ENCODE measurements around the gene UCHL5. TPM values are rescaled to one million over a fixed set of nuclear protein-coding genes. Genes with fewer than 3 reads are reported as not detected.

Gene UCHL5, protein sequence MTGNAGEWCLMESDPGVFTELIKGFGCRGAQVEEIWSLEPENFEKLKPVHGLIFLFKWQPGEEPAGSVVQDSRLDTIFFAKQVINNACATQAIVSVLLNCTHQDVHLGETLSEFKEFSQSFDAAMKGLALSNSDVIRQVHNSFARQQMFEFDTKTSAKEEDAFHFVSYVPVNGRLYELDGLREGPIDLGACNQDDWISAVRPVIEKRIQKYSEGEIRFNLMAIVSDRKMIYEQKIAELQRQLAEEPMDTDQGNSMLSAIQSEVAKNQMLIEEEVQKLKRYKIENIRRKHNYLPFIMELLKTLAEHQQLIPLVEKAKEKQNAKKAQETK
- 10 to 100 TPM; 39.1 to 49.2 (median 43.2) TPM for polyA plus RNA-seq (ENCODE audit: insufficient read length in 4 of 4)

DNA sequence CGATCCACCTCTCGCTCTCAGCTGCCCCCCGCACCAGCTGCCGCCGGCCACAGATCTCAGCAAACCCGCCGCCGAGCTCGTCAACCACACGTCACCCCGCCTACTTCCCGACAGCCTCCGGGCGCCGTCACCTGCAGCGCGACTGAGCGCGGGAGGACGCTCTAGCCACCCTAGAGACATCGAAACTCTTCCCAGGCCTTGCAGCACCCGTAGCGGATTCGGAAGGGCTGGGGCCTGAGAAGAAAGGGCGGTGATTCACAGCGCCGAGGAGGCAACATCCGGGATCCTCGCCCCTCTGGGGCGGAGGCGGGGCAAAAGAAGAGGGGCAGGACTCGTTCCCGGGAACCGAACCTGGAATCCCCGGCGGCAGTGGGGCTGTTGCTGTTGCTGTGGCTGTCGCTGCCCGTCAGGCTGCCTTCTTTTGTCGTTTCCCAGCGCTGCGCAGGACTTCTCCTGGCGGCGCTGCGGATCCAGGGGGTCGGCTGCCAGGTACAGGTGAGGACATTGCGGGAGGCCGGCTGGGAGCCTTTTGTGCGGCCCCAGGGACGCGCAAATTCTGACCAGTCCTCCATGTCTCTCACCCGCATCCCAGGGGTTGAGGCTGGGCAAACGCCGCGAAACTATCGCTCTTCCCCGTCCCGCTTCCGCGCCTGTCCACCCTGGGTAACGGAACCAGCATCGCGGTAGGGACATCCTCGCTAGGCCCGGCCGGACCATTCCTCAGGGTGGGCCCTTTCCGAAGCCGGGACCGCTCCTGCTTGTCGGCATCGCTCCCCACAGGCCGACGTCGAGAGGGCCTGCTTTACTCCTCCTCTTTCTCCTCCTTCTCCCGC lies at the start of gene UCHL5, which contains the start of gene RO60:
UCHL5 (minus strand) TSS at position 79 of the 833 bp plus-strand sequence. CDS start 100 bp downstream, outside the sequence.
RO60 (plus strand) TSS at position 331 of the 833 bp plus-strand sequence. CDS start 9,443 bp downstream, outside the sequence.
- peak; percentile 88 to 95 (median 93) for DNase-seq (ENCODE audit: low read depth in 4 of 4, low spot score in 2 of 4)

DNA sequence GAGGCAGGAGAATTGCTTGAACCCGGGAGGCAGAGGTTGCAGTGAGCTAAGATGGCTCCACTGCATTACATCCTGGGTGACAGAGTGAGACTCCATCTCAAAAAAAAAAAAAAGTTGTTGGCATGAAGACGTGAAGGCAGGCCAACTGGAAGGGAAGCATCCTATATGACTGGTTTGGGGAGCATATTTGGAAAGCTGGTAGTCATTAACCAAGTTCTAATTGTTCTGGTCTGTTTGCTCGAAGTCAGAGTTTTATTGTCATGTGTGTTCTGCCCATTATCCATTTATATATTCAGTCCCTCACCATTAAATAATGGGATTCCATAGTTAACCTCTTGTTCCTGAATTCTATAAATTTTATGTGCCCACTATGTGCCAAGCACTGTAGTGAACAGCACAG lies 49.3 kb upstream of the UCHL5 start:
- no peak for DNase-seq (ENCODE audit: low read depth in 4 of 4, low spot score in 2 of 4)

DNA sequence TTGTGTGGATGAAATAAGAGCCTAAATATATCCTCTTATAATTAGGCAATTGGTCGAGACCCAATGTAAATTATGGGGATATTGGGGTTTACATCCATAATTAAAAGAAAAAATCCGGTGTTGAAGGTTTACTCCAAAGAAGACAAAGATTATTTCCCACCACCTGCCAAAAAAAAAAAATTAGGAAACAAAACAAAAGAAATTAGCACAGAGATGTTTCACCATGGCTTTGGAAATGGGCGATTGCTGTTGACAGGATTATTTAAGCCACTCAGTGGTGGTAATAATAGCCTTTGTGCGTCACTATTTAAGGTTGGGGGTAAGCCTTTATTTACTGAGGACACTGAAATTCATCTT lies 46.6 kb upstream of the UCHL5 start:
- DNase-seq (ENCODE audit: low read depth in 4 of 4, low spot score in 2 of 4), result no peak

DNA sequence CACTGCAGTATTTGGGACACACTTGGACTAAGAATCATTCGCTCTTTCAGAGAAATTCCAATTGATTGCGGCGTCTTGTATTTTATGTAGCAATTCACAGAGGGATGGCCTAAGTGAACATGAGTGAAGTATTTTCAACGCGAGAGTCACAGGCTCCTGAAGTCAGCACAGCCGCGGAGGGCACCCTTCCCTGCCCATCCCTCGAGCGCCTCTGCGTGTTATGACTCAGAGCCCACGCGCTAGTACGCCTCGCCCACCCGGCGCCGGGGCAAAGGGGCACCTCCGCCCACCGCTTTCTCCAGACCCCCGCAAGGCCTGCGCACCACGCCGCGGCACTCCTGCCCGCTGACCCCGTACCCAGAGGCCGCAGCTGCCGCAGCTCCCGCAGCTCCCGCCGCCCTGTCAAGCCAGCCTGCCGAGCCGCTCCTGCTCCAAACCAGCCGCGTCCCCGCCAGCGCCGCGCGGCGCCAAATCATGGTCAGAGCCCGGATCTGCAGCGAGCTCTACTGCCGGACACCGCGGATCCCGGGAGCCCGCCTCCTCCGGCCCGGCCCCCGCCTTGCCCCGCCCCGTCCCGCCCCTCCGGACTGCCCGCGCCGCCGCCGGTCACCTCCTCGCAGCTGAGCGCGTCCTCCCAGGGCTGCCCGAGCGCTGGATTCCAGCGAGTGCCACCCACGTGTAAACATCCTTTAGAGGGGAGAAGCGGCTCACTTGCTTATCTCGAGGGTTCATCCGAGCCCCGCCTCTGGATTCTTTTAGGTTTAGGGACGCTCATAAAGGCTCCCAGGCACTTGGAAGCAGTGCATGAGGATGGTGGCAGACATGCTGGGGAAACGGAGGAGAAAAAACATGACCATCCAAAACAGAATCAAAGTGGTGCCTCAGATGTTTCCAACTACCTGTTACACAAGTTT lies 46.0 kb upstream of the UCHL5 start, which contains the start of gene GLRX2:
GLRX2 (minus strand) TSS at position 508 of the 914 bp plus-strand sequence; CDS start at position 476, 32 bp downstream.
- peak; percentile 48 to 77 (median 70) for DNase-seq (ENCODE audit: low read depth in 4 of 4, low spot score in 2 of 4)

DNA sequence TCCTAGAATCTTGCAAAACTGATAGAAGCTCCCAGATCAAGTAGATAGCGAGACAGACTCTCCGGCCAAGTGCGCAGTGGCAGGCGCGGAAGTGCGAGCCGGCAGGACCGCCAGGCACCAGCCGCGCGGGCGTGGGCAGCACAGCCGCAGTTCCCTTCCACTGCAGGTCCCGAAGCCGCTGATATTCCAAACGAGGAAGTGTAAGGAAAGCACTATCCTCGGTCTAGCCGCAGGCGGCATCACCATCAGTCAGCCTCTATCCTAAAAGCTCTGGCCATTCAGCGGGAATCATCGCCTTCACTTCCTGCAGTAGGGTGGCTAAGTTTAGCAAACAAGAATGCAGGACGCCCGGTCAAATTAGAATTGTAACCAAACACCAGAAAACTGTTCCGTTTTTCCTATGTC lies 45.3 kb upstream of the UCHL5 start:
- DNase-seq (ENCODE audit: low read depth in 4 of 4, low spot score in 2 of 4), result peak in 1 of 4 donors; percentile 52

DNA sequence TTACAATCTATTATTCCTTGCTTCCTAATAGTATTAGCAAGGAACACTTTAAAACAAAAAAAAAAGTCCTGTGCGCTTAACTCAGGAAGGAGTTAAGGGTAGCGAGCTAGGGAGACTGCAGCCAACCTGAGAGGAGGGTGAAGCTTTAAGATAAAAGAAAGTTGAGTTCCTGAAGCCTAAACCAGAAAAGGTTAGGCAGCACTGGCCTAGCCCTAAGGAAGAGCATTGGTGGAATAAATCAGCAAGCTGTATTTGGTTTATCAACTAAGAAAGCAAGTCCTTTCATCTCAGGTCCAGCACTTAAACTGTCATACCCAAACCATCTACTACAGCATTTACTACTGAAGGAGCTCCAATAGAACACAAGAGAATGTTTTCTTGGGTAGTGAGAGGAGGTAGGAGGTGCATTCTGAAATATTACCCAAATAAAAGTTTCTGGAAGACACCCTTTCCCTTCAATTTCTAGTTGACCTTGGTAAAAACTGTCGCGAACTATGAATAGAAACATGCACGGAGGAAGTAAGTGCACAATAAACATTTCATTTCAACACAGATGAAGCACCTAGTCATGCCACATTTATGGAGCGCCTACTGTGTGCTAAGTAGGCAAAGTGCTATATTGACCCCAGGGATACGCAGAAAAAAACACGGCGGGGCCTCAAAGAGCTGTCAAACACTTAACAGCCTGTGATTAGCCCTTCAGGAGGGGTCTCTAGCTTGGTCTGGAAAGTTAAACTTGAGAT lies 44.8 kb upstream of the UCHL5 start:
- DNase-seq (ENCODE audit: low read depth in 4 of 4, low spot score in 2 of 4), result no peak

DNA sequence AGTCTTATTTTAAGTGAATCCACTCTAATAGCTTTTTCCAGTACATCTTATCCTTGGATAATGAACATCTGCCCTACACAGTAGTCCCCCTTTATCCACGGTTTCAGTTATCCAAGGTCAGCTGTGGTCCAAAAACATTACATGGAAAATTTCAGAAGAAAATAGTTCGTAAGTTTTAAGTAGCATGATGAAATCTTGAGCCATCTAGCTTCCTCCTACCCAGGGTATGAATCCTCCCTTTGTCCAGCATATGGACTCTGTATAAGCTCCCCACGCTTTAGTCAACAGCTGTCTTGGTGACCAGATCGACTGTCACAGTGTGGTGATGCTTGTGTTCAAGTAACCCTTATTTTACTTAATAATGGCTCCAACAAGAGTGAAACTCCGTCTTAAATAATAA lies 43.5 kb upstream of the UCHL5 start:
- DNase-seq (ENCODE audit: low read depth in 4 of 4, low spot score in 2 of 4), result no peak

DNA sequence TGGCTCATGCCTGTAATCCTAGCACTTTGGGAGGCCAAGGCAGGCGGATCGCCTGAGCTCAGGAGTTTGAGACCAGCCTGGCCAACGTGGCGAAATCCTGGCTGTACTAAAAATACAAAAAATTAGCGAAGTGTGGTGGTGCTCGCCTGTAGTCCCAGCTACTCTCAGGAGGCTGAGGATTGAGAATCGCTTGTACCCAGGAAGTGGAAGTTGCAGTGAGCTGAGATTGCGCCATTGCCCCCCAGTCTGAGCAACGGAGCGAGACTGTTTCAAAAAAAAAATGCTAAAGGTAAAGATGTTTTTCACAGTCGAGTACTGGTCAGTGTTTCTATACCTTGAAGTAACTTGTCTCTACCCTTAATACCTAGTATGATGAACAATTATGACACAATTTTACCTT lies 35.0 kb upstream of the UCHL5 start:
- no peak for DNase-seq (ENCODE audit: low read depth in 4 of 4, low spot score in 2 of 4)

DNA sequence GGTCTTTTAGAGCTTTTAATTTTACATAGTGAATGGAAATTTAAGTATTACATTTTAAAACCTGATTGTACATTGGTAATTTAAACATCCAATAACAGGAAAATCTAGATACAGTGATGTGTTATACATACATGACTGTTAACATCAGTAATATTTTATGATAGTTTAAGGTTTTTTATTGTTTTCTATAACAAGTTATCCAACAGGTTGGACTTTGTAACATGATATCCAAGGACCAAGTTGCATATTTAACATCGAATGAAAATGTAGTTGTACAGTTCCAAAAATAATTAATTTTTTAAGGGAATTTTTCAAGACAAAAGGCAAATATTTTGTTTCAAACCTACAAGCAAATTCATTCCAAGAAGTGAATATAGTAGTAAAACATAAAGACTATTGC lies 31.7 kb upstream of the UCHL5 start:
- no peak for DNase-seq (ENCODE audit: low read depth in 4 of 4, low spot score in 2 of 4)

DNA sequence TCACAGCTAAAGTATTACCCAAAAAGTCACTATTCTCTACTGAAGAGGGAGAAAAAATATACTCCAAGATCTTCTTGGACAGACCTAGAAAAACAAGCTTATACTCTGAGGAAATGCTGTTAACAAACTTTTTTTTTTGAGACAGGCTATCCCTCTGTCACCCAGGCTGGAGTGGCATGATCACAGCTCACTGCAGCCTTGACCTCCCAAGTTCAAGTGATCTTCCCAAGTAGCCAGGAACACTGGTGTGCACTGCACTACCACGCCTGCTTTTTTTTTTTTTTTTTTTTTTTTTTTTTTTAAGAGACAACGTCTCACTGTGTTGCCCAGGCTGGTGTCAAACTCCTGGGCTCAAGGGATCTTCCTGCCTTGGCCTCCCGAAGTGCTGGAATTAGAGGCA lies 28.7 kb upstream of the UCHL5 start:
- DNase-seq (ENCODE audit: low read depth in 4 of 4, low spot score in 2 of 4), result no peak

DNA sequence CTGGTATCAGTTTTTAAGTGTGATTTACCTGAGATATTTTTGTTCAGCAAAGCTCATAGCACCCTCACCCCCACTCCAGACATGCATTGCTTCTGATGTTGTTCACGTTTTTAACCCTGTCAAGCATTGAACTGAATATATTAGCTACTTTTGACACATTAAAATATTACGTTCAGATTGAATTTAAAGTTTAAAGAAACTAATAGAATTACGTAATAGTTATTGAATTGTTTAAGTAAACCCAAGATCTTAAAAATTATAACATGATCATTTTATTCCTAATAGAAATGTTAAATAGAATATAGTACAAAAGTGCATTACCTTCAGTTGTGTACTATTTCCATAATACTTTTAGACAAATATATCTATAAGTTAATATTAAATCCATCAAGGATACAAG lies 27.2 kb upstream of the UCHL5 start:
- DNase-seq (ENCODE audit: low read depth in 4 of 4, low spot score in 2 of 4), result no peak

DNA sequence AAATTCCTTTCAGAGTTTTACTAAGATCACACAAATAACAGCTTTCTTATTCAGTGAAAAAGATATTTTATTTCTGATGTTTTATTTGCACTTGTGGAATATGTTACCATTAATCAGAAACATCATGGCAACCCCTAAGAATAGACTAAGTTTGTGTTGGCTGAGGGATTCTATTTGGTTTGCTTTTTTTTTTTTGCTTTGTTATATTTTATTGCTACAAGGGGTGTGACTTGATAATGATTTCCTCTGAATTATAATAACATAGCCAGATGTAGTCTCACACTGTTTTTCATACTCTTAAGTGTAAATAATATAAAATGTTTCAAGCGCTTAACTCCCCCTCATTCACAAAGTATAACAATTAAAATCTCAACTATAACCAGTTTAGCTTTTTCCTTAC lies 26.1 kb upstream of the UCHL5 start:
- DNase-seq (ENCODE audit: low read depth in 4 of 4, low spot score in 2 of 4), result no peak

DNA sequence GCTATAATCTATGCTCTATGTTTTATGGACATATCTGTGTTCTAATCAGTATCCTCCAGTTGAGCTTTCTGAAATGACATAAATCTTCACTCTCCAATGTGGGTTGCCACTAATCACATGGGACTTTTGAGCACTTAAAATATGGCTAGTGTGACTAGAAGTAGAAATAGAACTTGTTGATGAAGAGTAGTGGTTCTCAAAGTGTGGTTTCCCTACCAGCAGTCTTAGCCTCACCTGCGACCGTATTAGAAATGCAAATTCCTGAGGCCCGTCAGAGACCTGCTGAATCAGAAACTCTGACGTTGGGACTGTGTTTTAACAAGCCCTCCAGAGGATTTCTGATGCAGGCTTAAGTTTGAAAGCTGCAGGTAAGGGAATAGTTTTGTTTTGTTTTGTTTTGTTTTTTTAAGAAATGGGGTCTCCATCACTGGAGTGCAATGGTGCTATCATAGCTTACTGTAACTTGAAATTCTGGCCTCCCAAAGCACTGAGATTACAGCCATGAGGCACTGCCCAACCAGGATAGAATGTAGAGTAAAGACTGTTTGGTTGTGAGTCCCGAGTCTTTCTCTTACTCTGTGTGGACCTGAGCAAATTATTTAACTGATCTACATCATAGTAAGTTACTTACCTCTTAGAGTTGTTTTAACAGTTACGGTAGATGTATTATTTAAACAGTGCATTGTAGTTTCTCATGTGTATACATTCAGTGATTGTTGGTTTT lies 24.4 kb upstream of the UCHL5 start:
- DNase-seq (ENCODE audit: low read depth in 4 of 4, low spot score in 2 of 4), result no peak

DNA sequence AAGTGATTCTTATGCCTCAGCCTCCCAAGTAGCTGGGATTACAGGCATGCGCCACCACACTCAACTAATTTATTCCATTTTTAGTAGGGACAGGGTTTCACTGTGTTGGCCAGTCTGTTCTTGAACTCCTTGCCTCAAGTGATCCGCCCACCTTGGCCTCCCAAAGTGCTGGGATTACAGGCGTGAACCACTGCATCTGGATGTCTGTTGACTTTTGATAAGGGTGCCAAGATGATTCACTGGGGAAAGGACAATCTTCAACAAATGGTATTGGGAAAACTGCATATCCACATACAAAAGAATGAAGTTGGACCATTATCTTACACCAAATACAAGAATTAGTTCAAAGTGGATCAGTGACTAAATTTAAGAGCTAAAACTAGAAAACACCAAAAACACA lies 20.0 kb upstream of the UCHL5 start:
- DNase-seq (ENCODE audit: low read depth in 4 of 4, low spot score in 2 of 4), result no peak

DNA sequence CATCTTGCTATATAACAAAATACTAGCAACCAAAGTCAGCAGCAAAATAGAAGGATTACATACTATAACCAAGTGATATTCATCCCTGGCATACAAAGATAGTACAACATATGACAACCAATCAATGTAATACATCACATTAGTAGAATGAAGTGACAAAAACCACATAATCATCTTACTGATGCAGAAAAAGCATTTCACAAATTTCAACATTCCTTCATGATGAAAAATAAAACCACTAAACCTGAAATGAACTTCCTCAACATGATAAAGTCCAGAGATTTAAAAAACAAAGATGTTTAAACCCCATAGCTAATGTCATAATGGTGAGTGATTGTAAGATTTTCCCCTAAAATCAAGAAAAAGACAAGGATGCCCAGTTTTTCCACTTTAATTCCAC lies 18.8 kb upstream of the UCHL5 start:
- DNase-seq (ENCODE audit: low read depth in 4 of 4, low spot score in 2 of 4), result no peak

DNA sequence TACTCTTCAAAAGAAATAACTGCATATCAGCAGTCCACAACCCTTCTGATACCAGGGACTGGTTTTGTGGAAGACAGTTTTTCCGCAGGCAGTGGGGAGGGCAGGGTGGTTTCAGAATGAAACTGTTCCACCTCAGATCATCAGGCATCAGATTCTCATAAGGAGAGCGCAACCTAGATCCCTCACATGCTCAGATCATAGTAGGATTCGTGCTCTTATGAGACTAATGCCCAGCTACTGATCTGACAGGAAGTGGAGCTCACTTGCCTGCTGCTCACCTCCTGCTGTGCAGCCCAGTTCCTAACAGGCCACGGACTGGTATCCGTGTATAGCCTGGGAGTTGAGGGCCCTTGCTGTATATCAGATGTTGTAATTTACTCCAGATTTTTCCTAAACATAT lies 11.8 kb upstream of the UCHL5 start:
- no peak for DNase-seq (ENCODE audit: low read depth in 4 of 4, low spot score in 2 of 4)

DNA sequence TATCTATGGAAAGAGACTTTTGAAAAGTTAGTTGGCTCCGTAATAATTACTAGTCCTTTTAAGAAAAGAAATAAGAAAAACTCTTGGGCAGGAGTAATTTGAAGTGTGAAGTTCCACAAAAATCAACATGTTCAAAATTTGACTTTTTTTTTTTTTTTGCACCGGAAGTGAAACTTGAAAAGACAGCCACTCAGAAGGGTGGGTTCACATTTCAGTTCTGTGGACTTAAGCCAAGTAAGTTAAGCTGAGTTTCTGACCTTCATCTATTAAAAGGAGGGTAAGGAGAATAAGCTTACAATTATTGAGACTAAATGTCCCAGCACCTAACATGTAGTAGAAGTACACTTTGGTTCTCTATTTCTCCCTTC lies 11.2 kb upstream of the UCHL5 start:
- no peak for DNase-seq (ENCODE audit: low read depth in 4 of 4, low spot score in 2 of 4)

DNA sequence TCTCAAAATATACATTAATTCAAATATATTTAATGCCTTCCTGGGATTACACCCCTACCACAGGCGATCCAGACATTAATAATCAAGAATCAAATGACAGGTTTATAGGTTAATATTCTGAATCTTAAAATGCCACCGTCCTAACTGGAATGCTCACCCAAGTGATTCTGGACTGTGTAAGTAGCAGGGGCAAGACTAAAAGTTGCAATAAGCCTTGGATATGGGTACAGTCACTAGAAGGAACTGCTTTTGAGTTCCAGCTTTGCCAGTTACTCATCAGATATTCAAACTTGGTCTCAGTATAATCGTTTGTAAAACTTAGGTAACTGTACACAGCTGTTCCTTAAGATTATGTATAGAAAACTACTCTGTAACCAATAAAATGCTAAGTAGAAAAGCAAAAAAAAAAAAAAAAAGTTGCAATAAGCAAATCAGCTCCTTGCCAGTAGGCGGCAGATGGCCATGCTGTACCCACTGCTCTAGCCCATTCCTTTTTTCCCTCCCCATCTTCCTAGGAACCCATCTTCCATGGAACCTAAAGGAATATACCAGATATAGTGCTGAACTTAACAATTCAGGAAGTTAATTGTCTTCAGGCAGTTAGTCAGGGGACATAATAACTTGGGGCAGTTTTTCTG lies 10.7 kb upstream of the UCHL5 start:
- DNase-seq (ENCODE audit: low read depth in 4 of 4, low spot score in 2 of 4), result no peak

DNA sequence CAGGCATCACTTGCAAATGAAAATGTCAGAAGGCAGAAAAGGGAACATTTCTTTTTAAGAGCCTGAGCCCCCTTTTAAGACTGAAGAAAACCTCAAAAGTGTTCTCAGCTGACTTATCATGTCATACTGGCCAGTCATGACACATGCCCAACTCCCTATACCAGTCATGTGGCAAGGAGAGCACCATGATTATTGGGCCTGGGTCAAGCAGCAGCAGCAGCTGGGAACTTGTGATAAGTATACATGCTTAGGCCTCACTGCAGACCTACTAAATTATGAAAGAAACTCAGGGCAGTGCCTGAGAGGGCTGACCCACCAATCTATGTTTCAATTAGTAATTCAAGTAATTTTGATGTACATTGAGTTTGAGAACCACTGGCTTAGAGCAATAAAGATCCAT lies 8.9 kb upstream of the UCHL5 start:
- no peak for DNase-seq (ENCODE audit: low read depth in 4 of 4, low spot score in 2 of 4)
